Right lobe of liver (tissue), 4 donors: ENCODE data around the gene CPNE9.

Experiments
- CTCF ChIP-seq, 4 donors: fragments of 200-600 bp in 3 of 4; fragments of 450-650 bp in 1 of 4; IDR thresholded peaks; one replicate each; pipeline versions ENCODE4 v1.5.1 to v1.8.0; 2016 to 2022; ENCODE audit warnings: antibody characterized with exemption in 4 of 4, mild to moderate bottlenecking in 2 of 4
- POLR2A ChIP-seq: fragments of 450-650 bp; IDR thresholded peaks from one replicate; pipeline ENCODE4 v1.6.1; 2017; ENCODE audit warnings: antibody characterized with exemption, mild to moderate bottlenecking
- donor health status: DM: no; HTN: no; CAD: no.
- donor health status: DM: no; HTN: no; CAD: no.
- donor health status: DM: no; HTN: yes; CAD: no.

DNA sequence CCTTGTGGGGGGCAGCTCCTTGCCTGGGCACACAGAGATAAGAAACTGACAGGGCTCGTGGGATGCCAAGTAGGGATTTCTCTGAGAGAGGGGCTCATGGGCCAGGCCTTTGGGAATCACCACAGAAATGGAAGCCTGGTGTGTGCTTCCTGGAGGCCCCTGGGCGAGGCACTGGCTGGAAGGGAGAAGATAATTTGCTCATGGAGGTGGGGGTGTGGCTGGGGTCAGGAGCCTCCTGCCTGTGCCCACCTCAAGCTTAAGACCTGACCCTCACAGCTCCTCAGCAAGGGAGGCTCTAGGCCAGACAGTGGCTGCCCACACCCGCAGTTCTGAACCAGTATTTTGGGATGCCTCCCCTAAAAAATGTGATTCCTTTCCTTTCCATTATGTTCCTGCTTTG is 16.9 kb upstream of the CPNE9 start:
- TF ChIP-seq CTCF (IDR thresholded peaks at IDR 0.05) (no peak), POLR2A (no peak)
